SK-N-SH treated with all-trans-retinoic acid at 6 μM for 48 hours (cell line): Measurements from ENCODE around the gene PIH1D1.

Experiments used
- ATAC-seq: fragments of 200-7000 bp; cut with Tn5 transposase; 3 replicates; pipeline ENCODE4 v1.9.1; 2020; ENCODE audit warnings: mild to moderate bottlenecking, moderate library complexity
- ARNTL ChIP-seq: fragments of 450-650 bp; formaldehyde crosslinking; IDR thresholded peaks from 2 replicates; pipeline ENCODE4 v1.5.0; 2020; ENCODE audit warnings: low read depth, mild to moderate bottlenecking, moderate library complexity, borderline replicate concordance
- CSDC2 ChIP-seq: fragments of 250-450 bp; sonication (Bioruptor Pico); IDR thresholded peaks from 2 replicates; pipeline ENCODE4 v1.5.0; 2020; ENCODE audit warnings: mild to moderate bottlenecking, moderate library complexity
- GLIS3 ChIP-seq: fragments of 250-450 bp; sonication (Bioruptor Pico); IDR thresholded peaks from 2 replicates; pipeline ENCODE4 v1.5.0; 2020; ENCODE audit warnings: mild to moderate bottlenecking, moderate library complexity
- ISL1 ChIP-seq: fragments of 250-450 bp; sonication (Bioruptor Pico); IDR thresholded peaks from 2 replicates; pipeline ENCODE4 v2.1.2; 2022; ENCODE audit warnings: mild to moderate bottlenecking, moderate library complexity
- OSR1 ChIP-seq: fragments of 250-450 bp; sonication (Bioruptor Pico); IDR thresholded peaks from 2 replicates; pipeline ENCODE4 v1.8.0; 2022; ENCODE audit warnings: moderate library complexity, mild to moderate bottlenecking, inconsistent platforms
- PATZ1 ChIP-seq: fragments of 250-450 bp; sonication (Bioruptor Pico); IDR thresholded peaks from 2 replicates; pipeline ENCODE4 v1.8.0; 2020; ENCODE audit warnings: mild to moderate bottlenecking, moderate library complexity, borderline replicate concordance
- PPARA ChIP-seq: fragments of 250-450 bp; sonication (Bioruptor Pico); IDR thresholded peaks from 2 replicates; pipeline ENCODE4 v1.5.0; 2020; ENCODE audit warnings: mild to moderate bottlenecking, borderline replicate concordance
- RARB ChIP-seq: fragments of 250-450 bp; sonication (Bioruptor Pico); IDR thresholded peaks from 2 replicates; pipeline ENCODE4 v1.8.0; 2021; ENCODE audit warnings: mild to moderate bottlenecking, moderate library complexity
- TCF4 ChIP-seq: fragments of 250-450 bp; sonication (Bioruptor Pico); IDR thresholded peaks from 2 replicates; pipeline ENCODE4 v1.8.0; 2021; ENCODE audit warnings: mild to moderate bottlenecking, moderate library complexity, borderline replicate concordance
- TOX ChIP-seq: fragments of 250-450 bp; sonication (Bioruptor Pico); IDR thresholded peaks from 2 replicates; pipeline ENCODE4 v1.8.0; 2021; ENCODE audit warnings: mild to moderate bottlenecking, moderate library complexity, borderline replicate concordance
- ZFP3 ChIP-seq: fragments of 250-450 bp; sonication (Bioruptor Pico); IDR thresholded peaks from 2 replicates; pipeline ENCODE4 v1.5.0; 2020; ENCODE audit warnings: mild to moderate bottlenecking, moderate library complexity
- ZFP30 ChIP-seq: fragments of 450-650 bp; formaldehyde crosslinking; IDR thresholded peaks from 2 replicates; pipeline ENCODE4 v1.5.0; 2022; ENCODE audit warnings: mild to moderate bottlenecking, moderate library complexity
- ZNF565 ChIP-seq: fragments of 450-650 bp; formaldehyde crosslinking; conservative IDR thresholded peaks from 2 replicates; pipeline ENCODE4 v1.5.0; 2020; ENCODE audit warnings: low read depth, mild to moderate bottlenecking, moderate library complexity
- ZNF8 ChIP-seq: fragments of 450-650 bp; formaldehyde crosslinking; IDR thresholded peaks from 2 replicates; pipeline ENCODE4 v1.5.0; 2020; ENCODE audit warnings: mild to moderate bottlenecking, moderate library complexity
- TF ChIP-seq, protein P1 (sequence below): fragments of 250-450 bp; sonication (Bioruptor Pico); IDR thresholded peaks from 2 replicates; pipeline ENCODE4 v1.5.0; 2020; ENCODE audit warnings: mild to moderate bottlenecking, moderate library complexity
- TF ChIP-seq, protein P2 (sequence below): fragments of 250-450 bp; sonication (Bioruptor Pico); IDR thresholded peaks from 2 replicates; pipeline ENCODE4 v1.5.1; 2021; ENCODE audit warnings: mild to moderate bottlenecking, moderate library complexity
- TF ChIP-seq, protein P3 (sequence below): fragments of 250-450 bp; sonication (Bioruptor Pico); IDR thresholded peaks from 2 replicates; pipeline ENCODE4 v1.8.0; 2021; ENCODE audit warnings: low read depth, mild to moderate bottlenecking, moderate library complexity, borderline replicate concordance
- TF ChIP-seq, protein P4 (sequence below): fragments of 250-450 bp; sonication (Bioruptor Pico); IDR thresholded peaks from 2 replicates; pipeline ENCODE4 v1.5.1; 2020; ENCODE audit warnings: low read depth, mild to moderate bottlenecking, moderate library complexity

PIH1D1 gene

GRCh38 chr19:49428547-49429451 lies 22.8 kb downstream of the PIH1D1 start (continued):
- TF ChIP-seq, protein P1, sequence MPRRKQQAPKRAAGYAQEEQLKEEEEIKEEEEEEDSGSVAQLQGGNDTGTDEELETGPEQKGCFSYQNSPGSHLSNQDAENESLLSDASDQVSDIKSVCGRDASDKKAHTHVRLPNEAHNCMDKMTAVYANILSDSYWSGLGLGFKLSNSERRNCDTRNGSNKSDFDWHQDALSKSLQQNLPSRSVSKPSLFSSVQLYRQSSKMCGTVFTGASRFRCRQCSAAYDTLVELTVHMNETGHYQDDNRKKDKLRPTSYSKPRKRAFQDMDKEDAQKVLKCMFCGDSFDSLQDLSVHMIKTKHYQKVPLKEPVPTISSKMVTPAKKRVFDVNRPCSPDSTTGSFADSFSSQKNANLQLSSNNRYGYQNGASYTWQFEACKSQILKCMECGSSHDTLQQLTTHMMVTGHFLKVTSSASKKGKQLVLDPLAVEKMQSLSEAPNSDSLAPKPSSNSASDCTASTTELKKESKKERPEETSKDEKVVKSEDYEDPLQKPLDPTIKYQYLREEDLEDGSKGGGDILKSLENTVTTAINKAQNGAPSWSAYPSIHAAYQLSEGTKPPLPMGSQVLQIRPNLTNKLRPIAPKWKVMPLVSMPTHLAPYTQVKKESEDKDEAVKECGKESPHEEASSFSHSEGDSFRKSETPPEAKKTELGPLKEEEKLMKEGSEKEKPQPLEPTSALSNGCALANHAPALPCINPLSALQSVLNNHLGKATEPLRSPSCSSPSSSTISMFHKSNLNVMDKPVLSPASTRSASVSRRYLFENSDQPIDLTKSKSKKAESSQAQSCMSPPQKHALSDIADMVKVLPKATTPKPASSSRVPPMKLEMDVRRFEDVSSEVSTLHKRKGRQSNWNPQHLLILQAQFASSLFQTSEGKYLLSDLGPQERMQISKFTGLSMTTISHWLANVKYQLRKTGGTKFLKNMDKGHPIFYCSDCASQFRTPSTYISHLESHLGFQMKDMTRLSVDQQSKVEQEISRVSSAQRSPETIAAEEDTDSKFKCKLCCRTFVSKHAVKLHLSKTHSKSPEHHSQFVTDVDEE (CRISPR knock-in tag), result no peak
- no peak for TF ChIP-seq PPARA (CRISPR knock-in tag)
- no peak for TF ChIP-seq CSDC2 (CRISPR knock-in tag)
- TF ChIP-seq RARB, result no peak
- no peak for TF ChIP-seq ZFP30
- TF ChIP-seq GLIS3 (CRISPR knock-in tag), result no peak
- TF ChIP-seq ZFP3 (CRISPR knock-in tag), result no peak
- TF ChIP-seq ISL1 (CRISPR knock-in tag), result no peak
- TF ChIP-seq, all 23 proteins: peak for 0

GRCh38 chr19:49427855-49428546 lies 23.6 kb downstream of the PIH1D1 start:
- peak; percentile 35 for ATAC-seq
- TF ChIP-seq, protein P2, sequence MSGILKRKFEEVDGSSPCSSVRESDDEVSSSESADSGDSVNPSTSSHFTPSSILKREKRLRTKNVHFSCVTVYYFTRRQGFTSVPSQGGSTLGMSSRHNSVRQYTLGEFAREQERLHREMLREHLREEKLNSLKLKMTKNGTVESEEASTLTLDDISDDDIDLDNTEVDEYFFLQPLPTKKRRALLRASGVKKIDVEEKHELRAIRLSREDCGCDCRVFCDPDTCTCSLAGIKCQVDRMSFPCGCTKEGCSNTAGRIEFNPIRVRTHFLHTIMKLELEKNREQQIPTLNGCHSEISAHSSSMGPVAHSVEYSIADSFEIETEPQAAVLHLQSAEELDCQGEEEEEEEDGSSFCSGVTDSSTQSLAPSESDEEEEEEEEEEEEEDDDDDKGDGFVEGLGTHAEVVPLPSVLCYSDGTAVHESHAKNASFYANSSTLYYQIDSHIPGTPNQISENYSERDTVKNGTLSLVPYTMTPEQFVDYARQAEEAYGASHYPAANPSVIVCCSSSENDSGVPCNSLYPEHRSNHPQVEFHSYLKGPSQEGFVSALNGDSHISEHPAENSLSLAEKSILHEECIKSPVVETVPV (CRISPR knock-in tag), result no peak
- TF ChIP-seq GLIS3 (CRISPR knock-in tag), result no peak
- no peak for TF ChIP-seq CSDC2 (CRISPR knock-in tag)
- TF ChIP-seq, protein P3, sequence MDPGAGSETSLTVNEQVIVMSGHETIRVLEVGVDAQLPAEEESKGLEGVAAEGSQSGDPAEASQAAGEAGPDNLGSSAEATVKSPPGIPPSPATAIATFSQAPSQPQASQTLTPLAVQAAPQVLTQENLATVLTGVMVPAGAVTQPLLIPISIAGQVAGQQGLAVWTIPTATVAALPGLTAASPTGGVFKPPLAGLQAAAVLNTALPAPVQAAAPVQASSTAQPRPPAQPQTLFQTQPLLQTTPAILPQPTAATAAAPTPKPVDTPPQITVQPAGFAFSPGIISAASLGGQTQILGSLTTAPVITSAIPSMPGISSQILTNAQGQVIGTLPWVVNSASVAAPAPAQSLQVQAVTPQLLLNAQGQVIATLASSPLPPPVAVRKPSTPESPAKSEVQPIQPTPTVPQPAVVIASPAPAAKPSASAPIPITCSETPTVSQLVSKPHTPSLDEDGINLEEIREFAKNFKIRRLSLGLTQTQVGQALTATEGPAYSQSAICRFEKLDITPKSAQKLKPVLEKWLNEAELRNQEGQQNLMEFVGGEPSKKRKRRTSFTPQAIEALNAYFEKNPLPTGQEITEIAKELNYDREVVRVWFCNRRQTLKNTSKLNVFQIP (CRISPR knock-in tag), result no peak
- no peak for TF ChIP-seq ARNTL (CRISPR knock-in tag)
- no peak for TF ChIP-seq TOX (CRISPR knock-in tag)
- TF ChIP-seq, protein P4, sequence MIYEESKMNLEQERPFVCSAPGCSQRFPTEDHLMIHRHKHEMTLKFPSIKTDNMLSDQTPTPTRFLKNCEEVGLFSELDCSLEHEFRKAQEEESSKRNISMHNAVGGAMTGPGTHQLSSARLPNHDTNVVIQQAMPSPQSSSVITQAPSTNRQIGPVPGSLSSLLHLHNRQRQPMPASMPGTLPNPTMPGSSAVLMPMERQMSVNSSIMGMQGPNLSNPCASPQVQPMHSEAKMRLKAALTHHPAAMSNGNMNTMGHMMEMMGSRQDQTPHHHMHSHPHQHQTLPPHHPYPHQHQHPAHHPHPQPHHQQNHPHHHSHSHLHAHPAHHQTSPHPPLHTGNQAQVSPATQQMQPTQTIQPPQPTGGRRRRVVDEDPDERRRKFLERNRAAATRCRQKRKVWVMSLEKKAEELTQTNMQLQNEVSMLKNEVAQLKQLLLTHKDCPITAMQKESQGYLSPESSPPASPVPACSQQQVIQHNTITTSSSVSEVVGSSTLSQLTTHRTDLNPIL (CRISPR knock-in tag), result no peak
- no peak for TF ChIP-seq ISL1 (CRISPR knock-in tag)
- TF ChIP-seq, protein P1 (CRISPR knock-in tag), result no peak
- no peak for TF ChIP-seq ZNF8 (CRISPR knock-in tag)
- TF ChIP-seq PATZ1 (CRISPR knock-in tag), result no peak
- no peak for TF ChIP-seq PPARA (CRISPR knock-in tag)
- TF ChIP-seq ZFP3 (CRISPR knock-in tag), result no peak
- TF ChIP-seq OSR1 (CRISPR knock-in tag), result no peak
- no peak for TF ChIP-seq ZNF565 (CRISPR knock-in tag)
- TF ChIP-seq TCF4 (CRISPR knock-in tag), result no peak
